Loucy (cell line): ENCODE measurements around the gene UGGT2.

Experiments used
- H2AFZ ChIP-seq: fragments of 200-600 bp; sonication (generic); 2 replicates; pipeline ENCODE4 v1.6.0; 2016; ENCODE audit warnings: antibody characterized with exemption, mild to moderate bottlenecking, low read length, moderate library complexity
- H3F3A ChIP-seq: fragments of 200-600 bp; 2 replicates; pipeline ENCODE4 v1.6.0; 2016; ENCODE audit warnings: antibody characterized with exemption, low read depth, mild to moderate bottlenecking
- H3K27me3 ChIP-seq: fragments of 200-600 bp; sonication (generic); 2 replicates; pipeline ENCODE4 v1.6.1; 2014; ENCODE audit warnings: low read length, mild to moderate bottlenecking; ENCODE audit not compliant: insufficient read depth, poor library complexity, severe bottlenecking
- H3K36me3 ChIP-seq: fragments of 200-600 bp; sonication (generic); 2 replicates; pipeline ENCODE4 v1.6.1; 2016; ENCODE audit warnings: low read length; ENCODE audit not compliant: insufficient read depth
- H3K4me1 ChIP-seq: fragments of 200-600 bp; sonication (generic); 2 replicates; pipeline ENCODE4 v1.5.1; 2014; ENCODE audit warnings: low read length, mild to moderate bottlenecking; ENCODE audit not compliant: insufficient read depth, poor library complexity, severe bottlenecking
- H3K4me2 ChIP-seq: fragments of 200-600 bp; sonication (generic); 2 replicates; pipeline ENCODE4 v1.6.0; 2014; ENCODE audit warnings: antibody characterized with exemption, low read length, low read depth, mild to moderate bottlenecking; ENCODE audit not compliant: poor library complexity, severe bottlenecking
- H3K4me3 ChIP-seq: fragments of 200-600 bp; sonication (generic); 2 replicates; pipeline ENCODE4 v1.5.1; 2014; ENCODE audit warnings: low read length, mild to moderate bottlenecking, mixed read lengths; ENCODE audit not compliant: poor library complexity, severe bottlenecking
- H3K79me2 ChIP-seq: fragments of 200-600 bp; sonication (generic); 2 replicates; pipeline ENCODE4 v1.6.1; 2014; ENCODE audit warnings: low read length; ENCODE audit not compliant: insufficient read depth
- H3K9ac ChIP-seq: fragments of 200-600 bp; sonication (generic); 2 replicates; pipeline ENCODE4 v1.6.0; 2014; ENCODE audit warnings: mild to moderate bottlenecking, low read depth, low read length, moderate library complexity; ENCODE audit not compliant: poor library complexity, severe bottlenecking
- H3K9me2 ChIP-seq: fragments of 200-600 bp; sonication (generic); replicated peaks from 2 replicates; pipeline ENCODE4 v1.6.1; 2016; ENCODE audit warnings: low read depth, low read length, mixed read lengths
- H3K9me3 ChIP-seq: fragments of 200-600 bp; sonication (generic); 2 replicates; pipeline ENCODE4 v1.6.1; 2014; ENCODE audit warnings: mild to moderate bottlenecking, antibody characterized with exemption, low read length, low read depth; ENCODE audit not compliant: insufficient read depth
- H4K20me1 ChIP-seq: fragments of 200-600 bp; sonication (generic); 2 replicates; pipeline ENCODE4 v1.6.0; 2014; ENCODE audit warnings: antibody characterized with exemption, low read length, mild to moderate bottlenecking; ENCODE audit not compliant: insufficient read depth, poor library complexity, severe bottlenecking
- CTCF ChIP-seq: fragments of 200-600 bp; sonication (generic); conservative IDR thresholded peaks from 2 replicates; pipeline ENCODE4 v1.5.1; 2014; ENCODE audit warnings: mild to moderate bottlenecking, antibody characterized with exemption, low read length
- EZH2phosphoT487 ChIP-seq: fragments of 200-600 bp; IDR thresholded peaks from 2 replicates; pipeline ENCODE4 v1.6.1; 2018; ENCODE audit warnings: antibody characterized with exemption, mild to moderate bottlenecking, moderate library complexity, borderline replicate concordance

Gene UGGT2

GRCh38 chr13:95801825-95802224, 251.4 kb downstream of the UGGT2 start:
- no peak overlapping the region for H2AFZ ChIP-seq
- no peaks in the 10 kb centered on the region for H3K36me3 ChIP-seq
- H3K9ac ChIP-seq = no peak overlapping the region
- no peak overlapping the region for H3K4me3 ChIP-seq
- no peaks in the 10 kb centered on the region for H3K27me3 ChIP-seq
- H3K79me2 ChIP-seq = no peaks in the 10 kb centered on the region
- no peaks in the 10 kb centered on the region for H3K4me1 ChIP-seq
- no peaks in the 10 kb centered on the region for H3F3A ChIP-seq
- TF ChIP-seq CTCF = no peak
- TF ChIP-seq EZH2phosphoT487 = no peak
- no peaks in the 10 kb centered on the region for H3K9me3 ChIP-seq
- no peaks in the 10 kb centered on the region for H3K9me2 ChIP-seq
- H3K4me2 ChIP-seq = no peak overlapping the region
- no peaks in the 10 kb centered on the region for H4K20me1 ChIP-seq

GRCh38 chr13:95800436-95800835, 252.8 kb downstream of the UGGT2 start:
- H3K4me2 ChIP-seq = no peak overlapping the region
- no peaks in the 10 kb centered on the region for H3K4me1 ChIP-seq
- H3K36me3 ChIP-seq = no peaks in the 10 kb centered on the region
- no peaks in the 10 kb centered on the region for H4K20me1 ChIP-seq
- no peaks in the 10 kb centered on the region for H3K9me3 ChIP-seq
- no peaks in the 10 kb centered on the region for H3F3A ChIP-seq
- no peak overlapping the region for H2AFZ ChIP-seq
- no peaks in the 10 kb centered on the region for H3K79me2 ChIP-seq
- H3K9me2 ChIP-seq = no peaks in the 10 kb centered on the region
- no peak overlapping the region for H3K9ac ChIP-seq
- H3K27me3 ChIP-seq = no peaks in the 10 kb centered on the region
- H3K4me3 ChIP-seq = no peak overlapping the region
- no peak for TF ChIP-seq CTCF
- TF ChIP-seq EZH2phosphoT487 = no peak

GRCh38 chr13:95797016-95797415, 256.2 kb downstream of the UGGT2 start:
- TF ChIP-seq CTCF (no peak), EZH2phosphoT487 (no peak)
- H3K36me3 ChIP-seq = peaks cover 20% of the 10 kb centered on the region
- no peak overlapping the region for H2AFZ ChIP-seq

More at GRCh38 chr13:95797016-95797415, 256.2 kb downstream of the UGGT2 start:
- no peaks in the 10 kb centered on the region for H3K79me2 ChIP-seq
- no peak overlapping the region for H3K4me2 ChIP-seq
- H3F3A ChIP-seq = no peaks in the 10 kb centered on the region
- H3K9me3 ChIP-seq = no peaks in the 10 kb centered on the region
- no peaks in the 10 kb centered on the region for H3K9me2 ChIP-seq
- no peak overlapping the region for H3K9ac ChIP-seq
- no peaks in the 10 kb centered on the region for H3K27me3 ChIP-seq
- no peak overlapping the region for H3K4me3 ChIP-seq
- H3K4me1 ChIP-seq = no peaks in the 10 kb centered on the region
- H4K20me1 ChIP-seq = no peaks in the 10 kb centered on the region
